GM12878 (cell line): ENCODE measurements around the gene ZNRF3. TPM values are rescaled to one million over a fixed set of nuclear protein-coding genes. Genes with fewer than 3 reads are reported as not detected.

Experiments
- ATAC-seq: fragments of 200-7000 bp; cut with Tn5 transposase; 3 replicates; pipeline ENCODE4 v1.9.1; 2020; ENCODE audit warnings: mild to moderate bottlenecking, moderate library complexity
- BruUV-seq: library from RNA; stranded (reverse); fragments of 400-500 nt; replicated peaks from 2 replicates; lab custom pipeline; 2021; lab: Mats Ljungman, UMichigan
- CTCF ChIA-PET: fragments of 300-600 bp; sonication (Branson Sonifier 250); formaldehyde crosslinking; extraction: SDS; loops from one replicate; lab custom pipeline; 2021; ENCODE audit warnings: inconsistent platforms; lab: Yijun Ruan, JAX
- POLR2A ChIA-PET: fragments of 350-600 bp; formaldehyde crosslinking; extraction: SDS; loops from one replicate; lab custom pipeline; 2021; ENCODE audit warnings: inconsistent platforms; lab: Charles Lee
- RAD21 ChIA-PET: fragments of 300-600 bp; sonication (Branson Sonifier 250); formaldehyde crosslinking; loops from one replicate; lab custom pipeline; 2023; ENCODE audit warnings: antibody characterized with exemption; ENCODE audit not compliant: unreplicated experiment; lab: Charles Lee
- SMC1A ChIA-PET: fragments of 300-600 bp; sonication (Branson Sonifier 250); formaldehyde crosslinking; loops from one replicate; lab custom pipeline; 2023; ENCODE audit not compliant: unreplicated experiment, uncharacterized antibody; lab: Charles Lee
- DNase-seq: peaks from one replicate; pipeline ENCODE4 v3.0.0-alpha.2; 2011; ENCODE audit warnings: low read depth, low spot score
- FAIRE-seq: peaks from 3 replicates; lab custom pipeline; 2011; peaks lifted over from hg19 to GRCh38; lab: Jason Lieb, UNC
- H2AFZ ChIP-seq: 2 replicates; pipeline ENCODE4 v1.6.0; 2011; ENCODE audit warnings: low read depth, low read length, control low read depth; ENCODE audit not compliant: control insufficient read depth
- H3K27ac ChIP-seq: 2 replicates; pipeline ENCODE4 v1.5.1; 2011; ENCODE audit warnings: control low read depth; ENCODE audit not compliant: control insufficient read depth, insufficient read depth
- H3K27me3 ChIP-seq, 2 experiments: replicated peaks in 1 of 2; 2 replicates each; pipeline versions ENCODE4 v1.6.0 to v1.6.1; 2011; ENCODE audit warnings: low read length in 1 of 2; ENCODE audit not compliant: control insufficient read depth in 2 of 2, insufficient read depth in 2 of 2
- H3K36me3 ChIP-seq, 2 experiments: 2 replicates each; pipeline ENCODE4 v1.5.1; 2011; ENCODE audit warnings: low read length in 1 of 2; ENCODE audit not compliant: control insufficient read depth in 2 of 2, insufficient read depth in 2 of 2
- H3K4me1 ChIP-seq: 2 replicates; pipeline ENCODE4 v1.6.1; 2011; ENCODE audit warnings: mild to moderate bottlenecking, low read length, moderate library complexity, mixed read lengths; ENCODE audit not compliant: control insufficient read depth, insufficient read depth
- H3K4me2 ChIP-seq: 2 replicates; pipeline ENCODE4 v1.6.0; 2011; ENCODE audit warnings: control low read depth; ENCODE audit not compliant: control insufficient read depth, insufficient read depth
- H3K4me3 ChIP-seq: fragments of 200-600 bp; sonication (generic); 2 replicates; pipeline ENCODE4 v1.5.1; 2016
- H3K79me2 ChIP-seq: 2 replicates; pipeline ENCODE4 v1.6.0; 2011; ENCODE audit warnings: low read length; ENCODE audit not compliant: control insufficient read depth, insufficient read depth
- H3K9ac ChIP-seq: 2 replicates; pipeline ENCODE4 v1.8.0; 2011; ENCODE audit warnings: low read length, control low read depth, mixed read lengths; ENCODE audit not compliant: control insufficient read depth, insufficient read depth
- H3K9me3 ChIP-seq: replicated peaks from 3 replicates; pipeline ENCODE4 v1.5.1; 2011; ENCODE audit warnings: mild to moderate bottlenecking, low read length; ENCODE audit not compliant: control insufficient read depth, insufficient read depth
- H4K20me1 ChIP-seq: 2 replicates; pipeline ENCODE4 v1.6.0; 2011; ENCODE audit not compliant: control insufficient read depth, insufficient read depth
- HDAC6 ChIP-seq: fragments of 200-600 bp; sonication (generic); IDR thresholded peaks from one replicate; pipeline ENCODE4 v1.8.0; 2017; ENCODE audit warnings: antibody characterized with exemption; ENCODE audit not compliant: unreplicated experiment
- HDGF ChIP-seq: fragments of 450-650 bp; IDR thresholded peaks from 2 replicates; pipeline ENCODE4 v1.6.1; 2016; ENCODE audit warnings: antibody characterized with exemption
- NFXL1 ChIP-seq: fragments of 450-650 bp; IDR thresholded peaks from 2 replicates; pipeline ENCODE4 v1.6.1; 2017; ENCODE audit warnings: antibody characterized with exemption, mild to moderate bottlenecking, borderline replicate concordance
- POLR2AphosphoS5 ChIP-seq: IDR thresholded peaks from 2 replicates; pipeline ENCODE4 v1.6.1; 2011; ENCODE audit warnings: mild to moderate bottlenecking, low read length, inconsistent platforms
- SMARCA5 ChIP-seq: fragments of 450-650 bp; IDR thresholded peaks from 2 replicates; pipeline ENCODE4 v1.6.1; 2017; ENCODE audit warnings: mild to moderate bottlenecking
- YY1 ChIP-seq: IDR thresholded peaks from 2 replicates; pipeline ENCODE4 v1.6.1; 2011; ENCODE audit warnings: low read depth, mild to moderate bottlenecking, low read length
- WGBS: methylation state at CpG from one replicate; pipeline ENCODE4 v1.1.6; 2016; ENCODE audit warnings: low lambda C conversion rate; ENCODE audit not compliant: insufficient replicate concordance, insufficient coverage; ENCODE audit errors: missing lambda C conversion rate; 5-methylcytosine and 5-hydroxymethylcytosine counted together
- in situ Hi-C: fragments of 300-500 bp; cut with MboI; formaldehyde crosslinking; loops from 9 replicates; pipeline ENCODE4 v1.14.3; 2018; ENCODE audit warnings: mixed read lengths
- intact Hi-C: fragments of 100-400 bp; cut with micrococcal nuclease; formaldehyde crosslinking; loops from one replicate; pipeline ENCODE4 v1.14.2; 2022; ENCODE audit not compliant: unreplicated experiment
- polyA plus RNA-seq, 11 experiments: library from polyadenylated mRNA; depleted of rRNA in 4 of 11; unstranded in 6 of 11; stranded (reverse) in 5 of 11; fragments of >200 nt; fragmentation: Nextera tagmentation in 4 of 11; fragmentation: Illumina TruSeq in 1 of 11; extraction: Ambion mirVana in 4 of 11; extraction: Trizol in 1 of 11; gene quantifications; 1 replicate in 1 of 11; 2 replicates in 10 of 11; pipeline versions ENCODE4 v1.2.1 to v1.2.3, GENCODE V29; 2011 to 2016; ENCODE audit warnings: inconsistent platforms in 2 of 11, missing spikeins in 2 of 11, low read depth in 1 of 11
- total RNA-seq, 4 experiments: library from RNA; depleted of rRNA in 3 of 4; stranded (reverse); fragments of >200 nt in 3 of 4; fragmentation: Illumina TruSeq in 1 of 4; extraction: Trizol in 1 of 4; gene quantifications; 2 replicates each; pipeline versions ENCODE4 v1.2.1 to v1.2.3, GENCODE V29; 2013 to 2021

The ZNRF3 gene
- total and polyA plus RNA-seq, 10 of the 15 experiments (the other 5 are each of a cell fraction or from before 2014, with no cell fraction given): 0.05 to 2.4 (median 0.46) TPM

DNA sequence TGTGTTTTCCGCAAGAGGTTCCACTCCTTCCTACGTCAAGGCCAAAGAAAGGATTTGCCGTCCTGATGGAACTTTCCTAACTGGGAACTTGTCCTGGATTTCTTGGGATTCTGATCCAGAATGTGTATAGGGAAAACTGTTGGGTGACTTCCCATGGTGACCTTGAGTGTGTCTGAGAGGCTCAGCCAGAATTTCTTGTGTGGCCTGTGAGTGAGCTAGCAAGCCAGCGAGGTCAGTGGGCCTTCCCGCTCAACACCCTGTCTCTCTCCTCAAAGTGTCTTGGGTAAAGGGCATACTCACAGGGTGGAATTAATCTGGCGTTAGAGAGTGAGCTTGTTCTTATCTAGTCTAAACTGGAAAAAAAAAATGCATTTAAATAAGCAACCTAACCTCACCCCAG, 20.4 kb downstream of the ZNRF3 start:
- ChIA-PET SMC1A (interaction anchor here (0.7 to 6.7 kb wide), 16 partner anchors 9 to 237 kb away, joined by 3 to 117 read pairs (median 4); partner anchors contain the start of gene ZNRF3), POLR2A (interaction anchor here (0.6 to 1.8 kb wide), 6 partner anchors 14 to 160 kb away, joined by 3 to 6 read pairs (median 4); no protein-coding TSS in a partner anchor), CTCF (interaction anchor here (0.9 to 7.2 kb wide), 7 partner anchors 14 to 138 kb away, joined by 3 to 78 read pairs (median 4); no protein-coding TSS in a partner anchor), RAD21 (interaction anchor here (0.9 to 9.2 kb wide), 10 partner anchors 12 to 135 kb away, joined by 3 to 84 read pairs (median 4); partner anchors contain the start of gene ZNRF3)
- no peak for ATAC-seq
- intact Hi-C loops: no loop called here
- no TSS peak for BruUV-seq
- no peak overlapping the region for H2AFZ ChIP-seq
- peaks cover 17% of the 10 kb centered on the region for H3K4me1 ChIP-seq
- in situ Hi-C loops: no loop called here
- no peak overlapping the region for H3K9ac ChIP-seq
- H3K79me2 ChIP-seq: no peaks in the 10 kb centered on the region
- no peak overlapping the region for H3K4me2 ChIP-seq
- no peak for DNase-seq
- TF ChIP-seq HDGF (no peak), SMARCA5 (no peak), POLR2AphosphoS5 (no peak), NFXL1 (no peak), HDAC6 (no peak), YY1 (no peak)
- no peaks in the 10 kb centered on the region; a peak in 1 of 4 replicates for H3K27me3 ChIP-seq
- 55% methylated on average over 6 of the region's 6 CpGs for WGBS
- 0 out of 2 replicates have a peak, but pooled peaks cover 2% of the 10 kb centered on the region for H4K20me1 ChIP-seq
- no peak for FAIRE-seq
- no peaks in the 10 kb centered on the region; the same call in 2 of the 3 replicates for H3K9me3 ChIP-seq
- no peaks in the 10 kb centered on the region for H3K36me3 ChIP-seq
- H3K4me3 ChIP-seq: no peak overlapping the region
- no peak overlapping the region for H3K27ac ChIP-seq
